Stimulated activated CD4-positive, alpha-beta T cell treated with anti-CD3 and anti-CD28 coated beads, Interleukin-15, amount 100 ng/mL, for 24 hours (primary cell): ENCODE results near the gene NNMT.

Experiments
- DNase-seq: peaks from one replicate; pipeline ENCODE4 v3.0.0-alpha.2; 2020

Gene NNMT

GRCh38 chr11:114285599-114285998 is 10.6 kb upstream of the NNMT start:
- no peak for DNase-seq

GRCh38 chr11:114286229-114286628 is 10.0 kb upstream of the NNMT start:
- DNase-seq: no peak

DNA sequence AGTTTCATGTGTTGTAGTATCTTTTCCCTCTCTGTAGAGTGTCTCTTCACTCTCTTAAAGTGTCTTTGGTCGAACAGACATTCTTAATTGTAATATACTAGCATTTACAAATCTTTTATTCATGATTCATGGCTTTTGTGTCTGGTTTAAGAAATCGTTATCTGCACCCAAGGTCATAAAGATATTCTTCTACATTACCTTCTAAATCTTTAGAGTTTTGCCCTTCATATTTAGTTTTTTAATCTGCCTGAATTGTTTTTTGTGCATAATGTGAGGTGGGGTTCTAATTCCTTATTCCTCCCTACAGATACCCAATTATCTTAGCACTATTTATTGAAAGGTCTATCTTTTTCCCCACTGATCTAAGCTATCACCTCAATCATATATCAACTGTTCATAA is 9.0 kb upstream of the NNMT start:
- DNase-seq: no peak

DNA sequence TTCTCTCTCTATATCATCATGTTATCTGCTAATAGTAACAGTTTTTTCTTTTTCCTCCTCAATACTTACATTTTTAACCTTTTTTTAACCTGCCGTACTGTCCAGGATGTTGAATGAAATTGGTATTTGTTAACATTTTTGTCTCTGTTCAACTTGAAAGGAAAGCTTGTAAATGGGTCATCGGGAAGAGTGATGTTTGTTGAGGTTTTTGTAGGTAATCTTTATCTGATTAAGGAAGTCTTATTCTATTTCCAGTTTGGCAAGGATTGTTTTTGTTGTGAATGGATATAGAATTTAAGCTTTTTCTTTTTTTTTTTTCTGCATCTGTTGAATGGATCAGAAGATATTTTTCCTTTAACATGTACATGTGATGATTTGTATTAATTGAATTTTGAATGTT is 8.1 kb upstream of the NNMT start:
- DNase-seq: no peak

DNA sequence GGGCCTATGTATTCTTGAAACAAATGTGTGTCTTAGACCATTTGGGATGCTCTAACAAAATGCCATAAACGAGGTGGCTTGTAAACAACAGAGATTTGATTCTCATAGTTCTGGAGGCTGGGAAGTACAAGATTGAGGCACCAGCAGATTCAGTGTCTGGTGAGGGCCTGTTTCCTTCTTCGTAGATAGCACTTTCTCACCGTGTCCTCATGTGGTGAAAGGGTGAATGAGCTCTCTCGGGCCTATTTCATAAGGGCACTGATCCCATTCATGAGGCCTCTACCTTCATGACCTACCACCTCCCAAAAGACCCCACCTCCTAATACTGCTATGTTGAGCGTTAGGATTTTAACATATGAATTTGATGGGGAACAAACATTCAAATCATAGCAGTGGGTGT is 6.4 kb upstream of the NNMT start:
- no peak for DNase-seq

GRCh38 chr11:114290503-114291235 is 5.5 kb upstream of the NNMT start:
- DNase-seq: no peak

GRCh38 chr11:114291381-114291780 is 4.8 kb upstream of the NNMT start:
- DNase-seq: no peak

- DNase-seq: no peak
Observed at GRCh38 chr11:114291842-114292680, 4.1 kb upstream of the NNMT start.

DNA sequence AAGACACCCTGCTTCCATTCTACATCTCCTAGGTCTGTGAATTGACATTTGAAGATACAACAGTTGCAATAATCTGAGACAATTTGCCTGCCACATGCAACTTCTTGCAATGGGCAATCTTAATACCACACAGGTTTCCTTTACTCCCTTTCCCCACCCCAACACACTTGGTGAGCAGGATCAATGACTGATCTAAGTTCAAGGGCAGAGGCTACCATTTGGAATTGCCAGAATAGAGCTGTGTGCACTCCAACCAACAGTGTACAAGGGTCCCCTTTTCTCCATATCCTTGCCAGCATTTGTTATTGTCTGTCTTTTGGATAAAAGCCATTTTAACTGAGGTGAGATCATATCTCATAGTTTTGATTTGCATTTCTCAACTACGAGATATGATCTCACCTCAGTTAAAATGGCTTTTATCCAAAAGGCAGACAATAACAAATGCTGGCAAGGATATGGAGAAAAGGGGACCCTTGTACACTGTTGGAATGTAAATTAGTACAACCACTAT is 2.9 kb upstream of the NNMT start:
- DNase-seq: no peak

- DNase-seq: no peak
Observed at GRCh38 chr11:114296605-114297372, 590 bp downstream of the NNMT start.

GRCh38 chr11:114297806-114298709 is 1.9 kb downstream of the NNMT start:
- DNase-seq: no peak

DNA sequence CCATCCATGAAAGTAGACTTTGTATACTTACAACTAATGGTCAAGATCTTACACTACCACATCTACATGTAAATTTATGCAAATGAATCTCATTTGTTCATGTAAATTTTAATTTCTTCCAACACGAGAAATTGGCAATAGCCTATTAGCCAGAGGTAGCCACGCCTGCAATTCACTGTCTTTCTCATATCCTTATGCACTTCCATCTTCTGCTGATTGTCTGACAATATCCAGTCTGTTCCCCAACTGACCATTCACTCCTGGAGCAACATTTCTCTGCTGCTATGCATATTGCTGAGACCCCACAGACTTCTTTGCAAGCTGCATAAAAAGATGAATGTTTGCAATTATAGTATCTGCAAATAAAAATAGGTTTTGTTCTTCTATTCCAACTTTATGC is 2.5 kb downstream of the NNMT start:
- no peak for DNase-seq

GRCh38 chr11:114301088-114301487 is 4.9 kb downstream of the NNMT start:
- no peak for DNase-seq

GRCh38 chr11:114301927-114302326 is 5.7 kb downstream of the NNMT start:
- no peak for DNase-seq

- no peak for DNase-seq
Observed at GRCh38 chr11:114302663-114303062, 6.5 kb downstream of the NNMT start.

DNA sequence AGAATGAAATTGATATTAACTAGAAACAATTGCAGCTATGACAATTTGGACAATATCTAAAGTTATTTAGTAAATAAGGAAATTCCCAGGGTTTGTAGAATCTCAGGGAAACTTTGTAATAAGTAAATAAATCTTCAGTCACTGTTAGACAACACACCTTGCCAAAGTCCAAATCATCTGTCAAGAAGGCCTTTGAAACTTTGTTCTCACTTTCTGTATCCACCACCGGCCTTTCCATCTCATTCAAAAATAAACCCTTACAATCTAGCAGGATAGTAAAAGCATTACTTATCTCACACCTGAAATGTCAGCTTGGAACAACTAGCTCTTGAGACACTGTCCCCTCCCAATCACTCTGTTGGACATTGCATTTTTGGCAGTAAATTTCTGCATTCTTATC is 7.9 kb downstream of the NNMT start:
- DNase-seq: no peak

GRCh38 chr11:114304969-114305368 is 8.8 kb downstream of the NNMT start:
- no peak for DNase-seq

- DNase-seq: no peak
Observed at GRCh38 chr11:114307524-114308203, 11.5 kb downstream of the NNMT start.

DNA sequence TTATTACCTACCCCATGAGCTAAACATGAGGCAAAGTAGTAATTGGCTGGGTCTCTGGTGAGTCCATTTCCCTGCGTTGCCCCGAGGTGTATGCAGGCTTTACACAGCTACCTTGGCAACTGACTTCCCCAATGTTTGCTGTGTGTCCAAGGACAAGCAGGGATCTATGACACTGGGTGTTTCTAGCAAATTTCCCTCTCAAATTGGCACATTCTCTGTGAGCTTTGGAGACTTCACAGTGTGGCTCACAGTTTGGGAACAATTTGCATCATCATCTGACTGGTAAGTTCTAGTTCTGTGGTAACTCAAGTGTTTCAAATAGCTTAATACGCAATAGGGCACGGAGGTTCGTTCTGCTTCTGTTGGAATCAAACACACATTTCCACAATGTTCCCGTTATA is 12.5 kb downstream of the NNMT start:
- no peak for DNase-seq

GRCh38 chr11:114309517-114309916 is 13.3 kb downstream of the NNMT start:
- DNase-seq: no peak

- no peak for DNase-seq
Observed at GRCh38 chr11:114310095-114310494, 13.9 kb downstream of the NNMT start.

GRCh38 chr11:114311946-114312345 is 15.7 kb downstream of the NNMT start:
- DNase-seq: no peak
